IMR-90 (cell line): ENCODE data around the gene CDC42EP5. TPM values are rescaled to one million over a fixed set of nuclear protein-coding genes. Genes with fewer than 3 reads are reported as not detected.
"Not testable (repeated sequence)": the region's sequence is repeated elsewhere in the genome, so short reads cannot be mapped to it uniquely, and the experiment has no call there.

ENCODE experiments used
- ATAC-seq: fragments of 200-7000 bp; cut with Tn5 transposase; 2 replicates; pipeline ENCODE4 v1.9.1; 2020; ENCODE audit warnings: low read depth, mild to moderate bottlenecking, moderate library complexity
- BruUV-seq: library from RNA; stranded (reverse); fragments of 400-500 nt; replicated peaks from 2 replicates; lab custom pipeline; 2021; lab: Mats Ljungman, UMichigan
- CTCF ChIA-PET: fragments of 300-600 bp; formaldehyde crosslinking; extraction: SDS; loops from one replicate; lab custom pipeline; 2021; ENCODE audit warnings: antibody characterized with exemption; lab: Yijun Ruan, JAX
- POLR2A ChIA-PET: fragments of 300-600 bp; sonication (Branson Sonifier 250); formaldehyde crosslinking; loops from one replicate; lab custom pipeline; 2022; ENCODE audit warnings: antibody characterized with exemption; ENCODE audit not compliant: unreplicated experiment; lab: Charles Lee
- DNase-seq: peaks from one replicate; pipeline ENCODE4 v3.0.0; 2013
- H2AFZ ChIP-seq: replicated peaks from 2 replicates; pipeline ENCODE3; 2013; ENCODE audit warnings: low read length, mild to moderate bottlenecking; ENCODE audit not compliant: poor library complexity
- H2AK5ac ChIP-seq: 2 replicates; pipeline ENCODE4 v1.6.1; 2013; ENCODE audit warnings: low read depth, low read length, inconsistent platforms
- H2AK9ac ChIP-seq: replicated peaks from 2 replicates; pipeline ENCODE3; 2013; ENCODE audit warnings: mild to moderate bottlenecking, low read depth, low read length, moderate library complexity; ENCODE audit not compliant: poor library complexity
- H2BK120ac ChIP-seq: 2 replicates; pipeline ENCODE4 v1.6.1; 2013; ENCODE audit warnings: low read depth, low read length, inconsistent platforms
- H2BK15ac ChIP-seq: 3 replicates; pipeline ENCODE4 v1.6.1; 2013; ENCODE audit warnings: low read depth, low read length, inconsistent platforms
- H2BK20ac ChIP-seq: 2 replicates; pipeline ENCODE4 v1.6.1; 2013; ENCODE audit warnings: low read depth, mild to moderate bottlenecking, inconsistent platforms, low read length, moderate library complexity
- H2BK5ac ChIP-seq: 2 replicates; pipeline ENCODE4 v1.6.1; 2013; ENCODE audit warnings: mild to moderate bottlenecking, low read depth, low read length, inconsistent platforms; ENCODE audit not compliant: poor library complexity, severe bottlenecking
- H3K14ac ChIP-seq: replicated peaks from 2 replicates; pipeline ENCODE4 v1.6.1; 2013; ENCODE audit warnings: low read depth, low read length, inconsistent platforms
- H3K18ac ChIP-seq: 2 replicates; pipeline ENCODE4 v1.6.1; 2013; ENCODE audit warnings: low read depth, low read length, control low read depth
- H3K23ac ChIP-seq: 2 replicates; pipeline ENCODE4 v1.6.1; 2013; ENCODE audit warnings: low read depth, low read length, inconsistent platforms
- H3K27ac ChIP-seq: 2 replicates; pipeline ENCODE4 v1.5.1; 2013; ENCODE audit warnings: mild to moderate bottlenecking, control low read depth, low read length; ENCODE audit not compliant: insufficient read depth
- H3K27me3 ChIP-seq: 2 replicates; pipeline ENCODE4 v1.6.1; 2013; ENCODE audit warnings: low read length; ENCODE audit not compliant: control insufficient read depth, insufficient read depth
- H3K36me3 ChIP-seq: 2 replicates; pipeline ENCODE4 v1.6.1; 2013; ENCODE audit warnings: low read length, mixed read lengths; ENCODE audit not compliant: control insufficient read depth, insufficient read depth
- H3K4ac ChIP-seq: 2 replicates; pipeline ENCODE4 v1.6.1; 2013; ENCODE audit warnings: low read depth, low read length, inconsistent platforms
- H3K4me1 ChIP-seq: 2 replicates; pipeline ENCODE4 v1.6.1; 2013; ENCODE audit warnings: low read length, mixed read lengths; ENCODE audit not compliant: control insufficient read depth, insufficient read depth
- H3K4me2 ChIP-seq: 2 replicates; pipeline ENCODE4 v1.6.1; 2013; ENCODE audit warnings: low read depth, mild to moderate bottlenecking, control low read depth, low read length, moderate library complexity
- H3K4me3 ChIP-seq: 2 replicates; pipeline ENCODE4 v1.5.1; 2013; ENCODE audit warnings: low read depth, mild to moderate bottlenecking, control low read depth, low read length, moderate library complexity; ENCODE audit not compliant: insufficient read depth
- H3K56ac ChIP-seq: 2 replicates; pipeline ENCODE4 v1.6.1; 2013; ENCODE audit warnings: low read length, inconsistent platforms; ENCODE audit not compliant: insufficient read depth; ENCODE audit errors: extremely low read depth
- H3K79me1 ChIP-seq, 2 experiments: 2 replicates each; pipeline ENCODE4 v1.6.1; 2013; ENCODE audit warnings: low read length in 2 of 2, inconsistent platforms in 1 of 2, low read depth in 1 of 2
- H3K9ac ChIP-seq: 2 replicates; pipeline ENCODE4 v1.6.1; 2013; ENCODE audit warnings: low read depth, low read length, control low read depth
- H3K9me1 ChIP-seq: 2 replicates; pipeline ENCODE4 v1.6.1; 2013; ENCODE audit warnings: low read length, inconsistent platforms; ENCODE audit not compliant: insufficient read depth
- H3K9me3 ChIP-seq: 2 replicates; pipeline ENCODE4 v1.6.1; 2013; ENCODE audit warnings: low read length; ENCODE audit not compliant: control insufficient read depth, insufficient read depth
- H4K20me1 ChIP-seq: 2 replicates; pipeline ENCODE4 v1.6.1; 2013; ENCODE audit warnings: low read length, inconsistent platforms; ENCODE audit not compliant: insufficient read depth
- H4K5ac ChIP-seq: 2 replicates; pipeline ENCODE4 v1.6.1; 2013; ENCODE audit warnings: mild to moderate bottlenecking, low read depth, low read length, control low read depth
- H4K8ac ChIP-seq, 2 experiments: 2 replicates each; pipeline ENCODE4 v1.6.1; 2013; ENCODE audit warnings: low read depth in 2 of 2, low read length in 2 of 2, control low read depth in 1 of 2, inconsistent platforms in 1 of 2
- H4K91ac ChIP-seq: 2 replicates; pipeline ENCODE4 v1.6.1; 2013; ENCODE audit warnings: low read depth, low read length, inconsistent platforms; ENCODE audit not compliant: insufficient read depth
- WGBS, 2 experiments: methylation state at CpG; one replicate each; pipeline versions ENCODE4 v1.1.5 to v1.1.7; 2013; ENCODE audit warnings: missing lambda C conversion rate in 2 of 2; ENCODE audit not compliant: insufficient read length in 1 of 2; ENCODE audit errors: extremely low coverage in 2 of 2; 5-methylcytosine and 5-hydroxymethylcytosine counted together
- dilution Hi-C: fragments of 300-500 bp; cut with HindIII; formaldehyde crosslinking; loops from one replicate; pipeline ENCODE4 v1.14.3; 2018; ENCODE audit warnings: low sequenced_read_pairs; ENCODE audit not compliant: unreplicated experiment
- in situ Hi-C: fragments of 300-500 bp; cut with MboI; formaldehyde crosslinking; loops from 3 replicates; pipeline ENCODE4 v1.14.3; 2019; ENCODE audit warnings: low sequenced_read_pairs, inconsistent platforms, mixed read lengths
- intact Hi-C: fragments of 100-400 bp; cut with micrococcal nuclease; formaldehyde crosslinking; loops from 2 replicates; pipeline ENCODE4 v1.10.0; 2022
- polyA plus RNA-seq, 3 experiments: library from polyadenylated mRNA; depleted of rRNA; stranded (reverse); fragments of >200 nt; gene quantifications; 2 replicates each; pipeline ENCODE4 v1.2.3, GENCODE V29; 2012; ENCODE audit warnings: low replicate concordance in 1 of 3
- total RNA-seq: library from RNA; depleted of rRNA; stranded (reverse); fragments of >200 nt; gene quantifications from 2 replicates; pipeline ENCODE4 v1.2.3, GENCODE V29; 2012

The CDC42EP5 gene
- total and polyA plus RNA-seq, 2 of the 4 experiments (the other 2 are of a cell fraction), result 7.2 to 25.3 TPM

DNA sequence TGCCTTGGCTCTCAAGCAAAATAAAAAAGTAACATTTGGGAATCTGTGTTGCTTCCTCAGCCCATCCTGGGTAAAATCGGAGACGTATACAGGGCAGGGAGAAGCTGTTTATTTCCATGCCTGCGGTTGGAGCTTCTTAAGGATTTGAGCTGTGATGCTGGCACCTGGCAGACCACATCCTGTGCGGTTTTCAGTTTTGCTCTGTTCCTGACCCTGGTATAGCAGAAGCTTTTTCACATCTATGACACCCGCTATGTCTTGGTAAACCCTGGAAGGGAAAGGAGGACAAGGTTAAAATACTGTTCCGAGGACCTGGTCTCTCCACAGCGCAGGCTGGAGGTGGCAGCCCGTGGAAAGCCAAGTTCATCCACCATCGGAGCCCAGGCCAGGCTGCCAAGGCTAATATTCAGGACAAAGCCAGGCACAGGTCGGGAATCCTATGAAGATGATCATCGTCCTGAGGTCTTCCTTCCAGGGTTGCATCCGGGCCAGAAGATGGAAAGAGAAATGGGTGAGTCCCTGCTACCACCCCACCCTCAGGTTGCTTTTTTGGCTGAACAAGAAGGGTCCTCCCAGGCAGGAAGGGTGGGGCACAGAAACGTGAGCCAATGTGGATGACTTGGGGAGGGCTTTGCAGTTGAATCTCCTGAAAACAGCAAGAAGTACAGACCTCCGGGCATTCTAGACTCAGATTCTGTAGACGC is 24.8 kb upstream of the CDC42EP5 start:
- dilution Hi-C loops, H3K23ac ChIP-seq, H2AFZ ChIP-seq, POLR2A ChIA-PET, H2BK20ac ChIP-seq, CTCF ChIA-PET, H3K4ac ChIP-seq, H3K18ac ChIP-seq, H3K4me3 ChIP-seq, H3K27me3 ChIP-seq, H2AK9ac ChIP-seq, H3K14ac ChIP-seq, ATAC-seq, H2AK5ac ChIP-seq, H3K56ac ChIP-seq, H3K4me2 ChIP-seq, H4K5ac ChIP-seq, H3K9me3 ChIP-seq, intact Hi-C loops, H2BK5ac ChIP-seq, H3K9ac ChIP-seq, BruUV-seq, H3K36me3 ChIP-seq, H3K9me1 ChIP-seq, H4K91ac ChIP-seq, DNase-seq, in situ Hi-C loops, H3K27ac ChIP-seq, H3K4me1 ChIP-seq, H4K8ac ChIP-seq, H2BK15ac ChIP-seq, H4K20me1 ChIP-seq, H3K79me1 ChIP-seq, H2BK120ac ChIP-seq: not testable (repeated sequence)
- 72% methylated on average over 2 of the region's 15 CpGs; no CpG with 5 or more reads in 1 of the 2 experiments for WGBS, 2 experiments

GRCh38 chr19:54495284-54495683 is 22.2 kb upstream of the CDC42EP5 start:
- H3K36me3 ChIP-seq, H3K9ac ChIP-seq, H2BK15ac ChIP-seq, H4K8ac ChIP-seq, H3K4me3 ChIP-seq, H3K23ac ChIP-seq, DNase-seq, intact Hi-C loops, H2AK9ac ChIP-seq, POLR2A ChIA-PET, ATAC-seq, in situ Hi-C loops, H3K4me1 ChIP-seq, H3K27ac ChIP-seq, H3K4me2 ChIP-seq, H4K91ac ChIP-seq, H3K27me3 ChIP-seq, H3K79me1 ChIP-seq, H3K14ac ChIP-seq, H3K56ac ChIP-seq, H2AFZ ChIP-seq, H2BK20ac ChIP-seq, BruUV-seq, H3K4ac ChIP-seq, dilution Hi-C loops, H2BK5ac ChIP-seq, H2AK5ac ChIP-seq, H3K18ac ChIP-seq, H3K9me3 ChIP-seq, H4K5ac ChIP-seq, H2BK120ac ChIP-seq, H4K20me1 ChIP-seq, H3K9me1 ChIP-seq: not testable (repeated sequence)
- CTCF ChIA-PET, result interaction anchor here (0.6 kb wide), 2 partner anchors 13 to 384 kb away, joined by 3 read pairs; no protein-coding TSS in a partner anchor
- 40% methylated on average over 1 of the region's 5 CpGs; no CpG with 5 or more reads in 1 of the 2 experiments for WGBS, 2 experiments
